Duodenal mucosa (tissue), 2 donors: Measurements from ENCODE around the gene LRCH4.
"Not testable (repeated sequence)": the region's sequence is repeated elsewhere in the genome, so short reads cannot be mapped to it uniquely, and the experiment has no call there.

ENCODE experiments used
- H3K27ac ChIP-seq: one replicate; pipeline ENCODE4 v1.7.0; 2013; ENCODE audit warnings: low read depth, low read length
- H3K27me3 ChIP-seq, 2 donors: one replicate each; pipeline ENCODE4 v1.7.0; 2013; ENCODE audit warnings: low read length in 2 of 2, control low read depth in 1 of 2; ENCODE audit not compliant: insufficient read depth in 2 of 2, control insufficient read depth in 1 of 2
- H3K36me3 ChIP-seq, 2 donors: one replicate each; pipeline ENCODE4 v1.7.0; 2013; ENCODE audit warnings: low read length in 2 of 2, control low read depth in 1 of 2; ENCODE audit not compliant: insufficient read depth in 2 of 2, control insufficient read depth in 1 of 2
- H3K4me1 ChIP-seq, 2 donors: one replicate each; pipeline ENCODE4 v1.7.0; 2013; ENCODE audit warnings: low read length in 2 of 2, control low read depth in 1 of 2; ENCODE audit not compliant: insufficient read depth in 2 of 2, control insufficient read depth in 1 of 2
- H3K4me3 ChIP-seq, 2 donors: one replicate each; pipeline ENCODE4 v1.7.0; 2013; ENCODE audit warnings: low read length in 2 of 2, low read depth in 1 of 2
- H3K9ac ChIP-seq, 2 donors: one replicate each; pipeline ENCODE4 v1.7.0; 2013; ENCODE audit warnings: low read length in 2 of 2, low read depth in 1 of 2
- H3K9me3 ChIP-seq, 2 donors: one replicate each; pipeline ENCODE4 v1.7.0; 2013; ENCODE audit warnings: low read length in 2 of 2, control low read depth in 1 of 2; ENCODE audit not compliant: control insufficient read depth in 1 of 2

Gene LRCH4

GRCh38 chr7:100532165-100533022 lies 53.5 kb downstream of the LRCH4 start:
- no peaks in the 10 kb centered on the region for H3K9me3 ChIP-seq
- no peak overlapping the region for H3K4me3 ChIP-seq
- H3K9ac ChIP-seq, result no peak overlapping the region
- H3K27me3 ChIP-seq, result no peaks in the 10 kb centered on the region
- H3K36me3 ChIP-seq, result no peaks in the 10 kb centered on the region
- no peak overlapping the region for H3K27ac ChIP-seq
- H3K4me1 ChIP-seq, result peaks cover 4 to 13% of the 10 kb centered on the region in 2 donors

GRCh38 chr7:100528108-100528866 lies 57.6 kb downstream of the LRCH4 start:
- H3K36me3 ChIP-seq, H3K9ac ChIP-seq, H3K27me3 ChIP-seq, H3K4me1 ChIP-seq, H3K9me3 ChIP-seq, H3K27ac ChIP-seq, H3K4me3 ChIP-seq: not testable (repeated sequence)
